ENCODE data around the gene DYRK1B.

Gene DYRK1B

GRCh38 chr19:39847525-39847924 is 13.6 kb upstream of the DYRK1B start:
- no peaks in the 10 kb centered on the region for H3K27me3 ChIP-seq (ENCODE audit: control insufficient read depth, insufficient read depth, low read length)
- no peaks in the 10 kb centered on the region for H3K36me3 ChIP-seq (ENCODE audit: control insufficient read depth, insufficient read depth, low read length)
- peaks cover 11% of the 10 kb centered on the region for H3K4me1 ChIP-seq (ENCODE audit: control insufficient read depth, insufficient read depth, low read length)
- no peak overlapping the region for H3K9ac ChIP-seq (ENCODE audit: low read length)
- no peak overlapping the region for H3K4me3 ChIP-seq (ENCODE audit: low read length)
- H3K27ac ChIP-seq (ENCODE audit: low read depth, low read length), result no peak overlapping the region

- peaks cover 11% of the 10 kb centered on the region for H3K4me1 ChIP-seq (ENCODE audit: control insufficient read depth, insufficient read depth, low read length)
- H3K4me3 ChIP-seq (ENCODE audit: low read length), result peak overlapping the region; percentile 81
- no peaks in the 10 kb centered on the region for H3K36me3 ChIP-seq (ENCODE audit: control insufficient read depth, insufficient read depth, low read length)
- H3K9ac ChIP-seq (ENCODE audit: low read length), result peak overlapping the region; percentile 57
- H3K27ac ChIP-seq (ENCODE audit: low read depth, low read length), result peak overlapping the region; percentile 87
- H3K27me3 ChIP-seq (ENCODE audit: control insufficient read depth, insufficient read depth, low read length), result no peaks in the 10 kb centered on the region
These were observed 12.9 kb upstream of the DYRK1B start for GRCh38 chr19:39846678-39847486.

GRCh38 chr19:39845933-39846677 is 12.1 kb upstream of the DYRK1B start, which contains the start of gene FBL:
Gene FBL (minus strand): TSS chr19:39846379. CDS start chr19:39846300, 79 bp downstream.
- Histone ChIP-seq H3K4me1 (ENCODE audit: control insufficient read depth, insufficient read depth, low read length) (peaks cover 11% of the 10 kb centered on the region), H3K4me3 (ENCODE audit: low read length) (peak within 1 kb of the TSS; percentile 95), H3K27ac (ENCODE audit: low read depth, low read length) (peak within 1 kb of the TSS; percentile 87), H3K27me3 (ENCODE audit: control insufficient read depth, insufficient read depth, low read length) (no peaks in the 10 kb centered on the region), H3K36me3 (ENCODE audit: control insufficient read depth, insufficient read depth, low read length) (no peaks in the 10 kb centered on the region), H3K9ac (ENCODE audit: low read length) (peak within 1 kb of the TSS; percentile 58)

- Histone ChIP-seq H3K4me1 (ENCODE audit: control insufficient read depth, insufficient read depth, low read length) (peaks cover 11% of the 10 kb centered on the region), H3K27me3 (ENCODE audit: control insufficient read depth, insufficient read depth, low read length) (no peaks in the 10 kb centered on the region), H3K36me3 (ENCODE audit: control insufficient read depth, insufficient read depth, low read length) (no peaks in the 10 kb centered on the region), H3K4me3 (ENCODE audit: low read length) (peak overlapping the region; percentile 95), H3K9ac (ENCODE audit: low read length) (peak overlapping the region; percentile 58), H3K27ac (ENCODE audit: low read depth, low read length) (no peak overlapping the region)
These were observed 11.6 kb upstream of the DYRK1B start for GRCh38 chr19:39845584-39845932.

GRCh38 chr19:39845172-39845571 is 11.2 kb upstream of the DYRK1B start:
- Histone ChIP-seq H3K4me3 (ENCODE audit: low read length) (peak overlapping the region; percentile 95), H3K27me3 (ENCODE audit: control insufficient read depth, insufficient read depth, low read length) (no peaks in the 10 kb centered on the region), H3K27ac (ENCODE audit: low read depth, low read length) (no peak overlapping the region), H3K4me1 (ENCODE audit: control insufficient read depth, insufficient read depth, low read length) (peaks cover 11% of the 10 kb centered on the region), H3K36me3 (ENCODE audit: control insufficient read depth, insufficient read depth, low read length) (peaks cover under 1% of the 10 kb centered on the region), H3K9ac (ENCODE audit: low read length) (peak overlapping the region; percentile 58)

- H3K27ac ChIP-seq (ENCODE audit: low read depth, low read length), result no peak overlapping the region
- H3K27me3 ChIP-seq (ENCODE audit: control insufficient read depth, insufficient read depth, low read length), result no peaks in the 10 kb centered on the region
- H3K9ac ChIP-seq (ENCODE audit: low read length), result no peak overlapping the region
- H3K4me1 ChIP-seq (ENCODE audit: control insufficient read depth, insufficient read depth, low read length), result peaks cover 11% of the 10 kb centered on the region
- peaks cover 8% of the 10 kb centered on the region for H3K36me3 ChIP-seq (ENCODE audit: control insufficient read depth, insufficient read depth, low read length)
- no peak overlapping the region for H3K4me3 ChIP-seq (ENCODE audit: low read length)
These were observed 10.2 kb upstream of the DYRK1B start for GRCh38 chr19:39843919-39844793.

- no peak overlapping the region for H3K9ac ChIP-seq (ENCODE audit: low read length)
- peaks cover 20% of the 10 kb centered on the region for H3K36me3 ChIP-seq (ENCODE audit: control insufficient read depth, insufficient read depth, low read length)
- no peaks in the 10 kb centered on the region for H3K27me3 ChIP-seq (ENCODE audit: control insufficient read depth, insufficient read depth, low read length)
- H3K4me3 ChIP-seq (ENCODE audit: low read length), result no peak overlapping the region
- no peak overlapping the region for H3K27ac ChIP-seq (ENCODE audit: low read depth, low read length)
- H3K4me1 ChIP-seq (ENCODE audit: control insufficient read depth, insufficient read depth, low read length), result peaks cover 11% of the 10 kb centered on the region
These were observed 8.9 kb upstream of the DYRK1B start for GRCh38 chr19:39842693-39843435.

GRCh38 chr19:39841041-39841440 is 7.1 kb upstream of the DYRK1B start:
- peaks cover 11% of the 10 kb centered on the region for H3K4me1 ChIP-seq (ENCODE audit: control insufficient read depth, insufficient read depth, low read length)
- H3K27ac ChIP-seq (ENCODE audit: low read depth, low read length), result no peak overlapping the region
- no peak overlapping the region for H3K9ac ChIP-seq (ENCODE audit: low read length)
- no peaks in the 10 kb centered on the region for H3K27me3 ChIP-seq (ENCODE audit: control insufficient read depth, insufficient read depth, low read length)
- peaks cover 33% of the 10 kb centered on the region for H3K36me3 ChIP-seq (ENCODE audit: control insufficient read depth, insufficient read depth, low read length)
- no peak overlapping the region for H3K4me3 ChIP-seq (ENCODE audit: low read length)

- no peak overlapping the region for H3K4me3 ChIP-seq (ENCODE audit: low read length)
- no peaks in the 10 kb centered on the region for H3K27me3 ChIP-seq (ENCODE audit: control insufficient read depth, insufficient read depth, low read length)
- no peak overlapping the region for H3K27ac ChIP-seq (ENCODE audit: low read depth, low read length)
- H3K9ac ChIP-seq (ENCODE audit: low read length), result no peak overlapping the region
- peaks cover 11% of the 10 kb centered on the region for H3K4me1 ChIP-seq (ENCODE audit: control insufficient read depth, insufficient read depth, low read length)
- H3K36me3 ChIP-seq (ENCODE audit: control insufficient read depth, insufficient read depth, low read length), result peaks cover 38% of the 10 kb centered on the region
These were observed 6.5 kb upstream of the DYRK1B start for GRCh38 chr19:39840492-39840891.

GRCh38 chr19:39839678-39840327 is 5.8 kb upstream of the DYRK1B start:
- Histone ChIP-seq H3K27ac (ENCODE audit: low read depth, low read length) (no peak overlapping the region), H3K4me1 (ENCODE audit: control insufficient read depth, insufficient read depth, low read length) (peaks cover 5% of the 10 kb centered on the region), H3K4me3 (ENCODE audit: low read length) (no peak overlapping the region), H3K36me3 (ENCODE audit: control insufficient read depth, insufficient read depth, low read length) (peaks cover 38% of the 10 kb centered on the region), H3K27me3 (ENCODE audit: control insufficient read depth, insufficient read depth, low read length) (no peaks in the 10 kb centered on the region), H3K9ac (ENCODE audit: low read length) (no peak overlapping the region)

- H3K4me1 ChIP-seq (ENCODE audit: control insufficient read depth, insufficient read depth, low read length), result peaks cover 3% of the 10 kb centered on the region
- H3K4me3 ChIP-seq (ENCODE audit: low read length), result no peak overlapping the region
- no peak overlapping the region for H3K9ac ChIP-seq (ENCODE audit: low read length)
- H3K27ac ChIP-seq (ENCODE audit: low read depth, low read length), result no peak overlapping the region
- peaks cover 38% of the 10 kb centered on the region for H3K36me3 ChIP-seq (ENCODE audit: control insufficient read depth, insufficient read depth, low read length)
- H3K27me3 ChIP-seq (ENCODE audit: control insufficient read depth, insufficient read depth, low read length), result no peaks in the 10 kb centered on the region
These were observed 4.6 kb upstream of the DYRK1B start for GRCh38 chr19:39838569-39838968.
